PC-3 (cell line): ENCODE measurements around the gene ZNF841.
"Not testable (repeated sequence)": the region's sequence is repeated elsewhere in the genome, so short reads cannot be mapped to it uniquely, and the experiment has no call there.

ENCODE experiments used
- CTCF ChIP-seq: fragments of 300-600 bp; sonication (generic); conservative IDR thresholded peaks from 2 replicates; pipeline ENCODE4 v1.5.1; 2017; ENCODE audit warnings: antibody characterized with exemption, low read depth, mild to moderate bottlenecking, low read length
- EZH2 ChIP-seq: fragments of 300-600 bp; sonication (generic); IDR thresholded peaks from one replicate; pipeline ENCODE4 v1.6.1; 2017; ENCODE audit warnings: antibody characterized with exemption, mild to moderate bottlenecking, low read length; ENCODE audit not compliant: unreplicated experiment

GRCh38 chr19:52051736-52052135, 43.8 kb downstream of the ZNF841 start:
- TF ChIP-seq CTCF, EZH2: not testable (repeated sequence)
